Hematopoietic multipotent progenitor cell treated with erythropoietin and hydrocortisone succinate and interleukin-3 and kit ligand, for 6 days (in vitro differentiated cells): ENCODE data around the gene ADAMTSL1.

Experiments
- DNase-seq: peaks from one replicate; pipeline ENCODE4 v3.0.0-alpha.2; 2015

The ADAMTSL1 gene

GRCh38 chr9:18748251-18748701 is 274.3 kb downstream of the ADAMTSL1 start:
- no peak for DNase-seq

DNA sequence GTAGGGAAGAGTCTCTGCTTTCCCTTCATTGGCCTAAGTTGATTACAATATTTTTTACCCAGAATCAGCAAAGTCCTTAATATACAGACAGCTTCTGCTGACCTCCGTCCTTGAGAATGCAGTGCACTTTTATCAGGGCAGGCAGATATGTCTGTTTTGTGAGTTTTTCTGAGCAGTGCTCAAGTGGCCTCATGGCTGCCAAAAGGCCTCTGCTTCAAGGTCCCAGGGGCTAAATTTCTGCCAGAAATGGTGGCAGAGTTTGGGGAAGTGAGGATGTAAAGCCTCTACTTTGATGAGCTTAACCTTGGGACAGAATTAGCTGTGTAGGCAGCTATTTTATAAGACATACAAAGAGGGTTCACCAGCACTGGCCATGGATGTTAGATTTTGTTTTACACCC is 275.8 kb downstream of the ADAMTSL1 start:
- DNase-seq, result no peak

GRCh38 chr9:18753904-18754303 is 280.0 kb downstream of the ADAMTSL1 start:
- no peak for DNase-seq

DNA sequence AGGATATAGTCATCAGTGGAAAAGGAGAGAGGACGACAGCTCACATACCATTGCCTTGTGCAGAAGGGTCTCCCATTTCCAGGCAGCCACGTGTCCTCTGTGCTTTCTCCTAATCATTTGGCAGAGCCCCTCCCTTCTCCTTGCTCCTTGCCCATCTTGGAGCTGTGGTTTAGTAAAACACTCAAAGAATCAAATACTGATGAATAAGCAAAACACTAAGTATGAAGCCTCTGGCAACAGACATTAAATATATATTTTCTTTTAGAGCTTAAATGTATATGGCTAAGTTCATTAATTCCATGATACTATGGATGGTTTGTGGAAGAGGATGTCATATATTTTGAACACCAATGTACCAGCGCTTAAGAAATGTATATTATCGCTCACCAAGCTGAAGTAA is 280.6 kb downstream of the ADAMTSL1 start:
- no peak for DNase-seq

- no peak for DNase-seq
Observed at GRCh38 chr9:18755263-18755662, 281.3 kb downstream of the ADAMTSL1 start.

DNA sequence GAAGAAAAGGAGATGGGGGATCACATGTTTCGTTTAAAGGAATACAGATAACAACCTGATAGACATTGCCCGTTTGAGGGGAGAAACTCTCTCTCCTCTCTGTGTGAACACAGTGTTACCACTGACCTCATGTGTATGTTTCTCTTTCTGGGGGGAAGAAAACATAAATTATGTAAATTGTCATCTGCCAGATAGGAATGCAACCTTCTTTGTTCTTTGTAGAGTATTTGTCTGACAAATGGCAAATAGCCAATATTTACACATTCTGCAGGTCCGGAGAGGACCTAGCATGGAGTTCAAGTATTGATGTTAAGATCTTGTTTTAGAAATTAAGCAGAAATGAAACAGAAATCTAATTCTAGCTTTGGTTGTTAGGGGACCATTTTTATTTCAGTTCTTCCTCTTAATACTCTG is 282.8 kb downstream of the ADAMTSL1 start:
- no peak for DNase-seq

DNA sequence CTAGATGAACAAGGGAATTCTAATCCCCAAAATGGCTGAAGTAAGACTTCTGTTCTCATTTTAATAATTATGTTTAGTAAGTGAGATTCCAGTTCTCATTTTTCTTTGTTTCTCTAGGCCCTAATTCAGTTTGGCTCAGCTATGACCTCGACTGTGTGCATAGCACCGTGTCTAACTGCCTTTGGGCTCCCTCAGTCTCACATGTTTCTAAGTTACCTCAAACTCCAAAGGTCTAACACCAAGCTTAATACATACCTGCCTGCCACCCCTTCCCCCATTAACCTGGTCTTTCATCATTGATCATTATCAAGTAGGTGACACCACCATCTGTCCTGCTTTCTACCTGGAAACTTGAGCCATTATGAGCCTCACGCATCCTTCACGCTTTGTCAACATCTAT is 285.9 kb downstream of the ADAMTSL1 start:
- DNase-seq, result no peak

DNA sequence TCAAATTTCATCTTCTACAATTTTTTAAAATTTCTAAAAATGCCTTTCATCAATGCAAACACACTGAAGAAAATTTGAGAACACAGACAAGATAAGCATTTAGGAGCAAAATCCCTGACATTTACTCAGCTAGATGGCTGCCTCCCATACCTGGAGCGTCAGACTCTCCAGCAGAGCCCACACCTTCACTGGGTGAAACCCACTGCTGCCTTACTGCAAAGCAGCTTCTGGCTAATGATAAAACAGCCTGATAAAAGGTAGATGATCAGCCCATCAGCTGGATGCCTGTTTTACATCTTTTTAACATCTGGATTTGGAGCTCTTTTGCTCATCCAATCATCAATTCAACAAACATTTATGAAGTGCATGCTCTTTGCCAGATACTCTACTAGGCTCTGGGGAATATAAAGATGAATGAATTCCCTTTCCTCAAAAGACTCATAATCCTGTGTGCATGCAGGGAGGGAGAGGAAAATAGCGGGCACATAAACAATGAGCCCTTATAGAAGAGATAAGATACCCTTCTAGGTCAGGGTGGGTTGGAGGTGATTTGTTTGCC is 287.9 kb downstream of the ADAMTSL1 start:
- DNase-seq, result no peak

GRCh38 chr9:18766989-18767550 is 293.1 kb downstream of the ADAMTSL1 start:
- no peak for DNase-seq

DNA sequence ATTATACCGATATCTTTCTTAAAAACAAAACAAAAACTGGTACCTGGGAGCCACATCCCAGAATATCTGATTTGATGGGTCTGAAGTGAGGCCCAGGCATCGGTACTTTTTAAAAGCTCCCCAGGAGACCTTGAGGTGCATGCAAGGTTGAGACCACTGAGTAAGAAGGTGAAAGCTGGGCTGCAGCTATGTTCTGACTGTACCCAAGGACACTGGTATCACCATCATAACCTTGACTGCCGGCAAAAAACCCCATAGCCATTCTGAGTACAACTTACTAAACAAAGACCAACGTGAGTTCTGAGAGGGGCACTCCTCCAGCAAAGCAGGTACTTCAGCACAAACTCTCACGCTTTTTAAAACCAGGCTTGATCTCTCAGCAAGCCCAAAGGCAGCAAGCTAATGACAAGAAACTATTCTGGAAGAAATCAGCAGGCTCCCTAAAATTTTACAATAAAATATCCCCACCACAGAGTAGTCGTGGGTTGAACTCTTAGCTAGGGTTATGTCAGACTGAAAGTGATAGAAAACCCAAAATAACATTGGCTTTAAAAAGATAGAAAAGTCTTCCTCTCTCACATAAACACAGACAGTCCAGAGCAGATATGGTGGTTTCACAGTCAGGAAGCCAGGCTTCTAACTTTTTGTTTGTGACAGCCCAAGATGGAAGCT is 295.1 kb downstream of the ADAMTSL1 start:
- no peak for DNase-seq

- DNase-seq, result no peak
Observed at GRCh38 chr9:18770131-18770908, 296.4 kb downstream of the ADAMTSL1 start.

DNA sequence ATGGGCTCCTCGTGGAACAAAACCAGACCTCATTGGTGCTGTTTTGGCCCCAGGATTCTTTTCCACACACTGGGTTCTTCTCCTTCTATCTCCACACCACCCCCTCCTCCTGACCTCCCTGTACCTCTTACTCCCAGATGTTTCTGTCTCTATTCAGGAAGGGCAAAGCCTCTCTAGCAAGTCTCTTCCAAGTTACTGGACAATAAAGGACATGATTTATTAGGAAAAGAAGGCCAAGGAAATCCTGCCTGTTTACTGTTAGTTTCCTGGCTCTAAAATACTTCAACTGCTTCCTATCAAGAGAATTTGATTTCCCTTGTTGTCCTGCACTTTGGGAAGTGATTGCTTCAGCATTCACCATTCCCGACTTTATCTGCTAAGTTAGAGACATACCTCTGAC is 297.1 kb downstream of the ADAMTSL1 start:
- no peak for DNase-seq

DNA sequence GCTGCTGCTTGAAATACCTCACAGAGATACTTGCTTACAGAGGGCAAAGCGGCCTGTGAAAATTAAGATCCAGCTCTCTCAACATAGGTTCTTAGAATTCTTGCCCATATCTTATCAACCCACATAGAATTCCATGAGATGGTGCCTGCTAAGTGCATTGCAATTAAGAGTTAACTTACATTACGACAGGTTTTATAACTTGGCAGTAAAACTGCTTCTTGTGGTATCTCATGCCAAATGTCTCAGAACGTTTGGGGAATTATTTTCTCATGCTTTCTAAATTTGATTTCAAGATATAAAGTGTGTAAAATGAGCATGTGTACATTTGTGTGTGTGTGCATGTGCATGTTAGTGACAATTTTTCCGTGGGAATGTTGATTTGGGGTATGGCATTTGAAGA is 297.8 kb downstream of the ADAMTSL1 start:
- DNase-seq, result no peak

DNA sequence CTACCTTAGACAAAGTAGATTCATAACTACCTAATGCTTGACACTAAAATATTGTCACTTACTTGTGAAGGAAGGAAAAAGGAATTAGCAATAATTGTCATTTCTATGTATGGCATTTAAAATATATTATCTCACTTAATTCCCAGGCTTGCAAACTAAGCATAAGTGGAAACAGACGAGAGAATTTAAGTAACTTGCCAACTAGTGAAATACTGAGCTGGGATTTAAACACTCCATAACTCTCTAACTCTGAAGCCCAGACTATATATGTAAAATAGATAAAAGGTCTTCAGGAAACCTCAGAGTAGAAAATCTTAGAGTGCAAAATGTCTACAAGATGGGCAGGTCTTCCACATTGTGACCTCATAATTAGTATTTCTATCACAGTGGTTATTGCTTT is 301.3 kb downstream of the ADAMTSL1 start:
- DNase-seq, result no peak

- DNase-seq, result no peak
Observed at GRCh38 chr9:18775930-18776329, 302.0 kb downstream of the ADAMTSL1 start.

DNA sequence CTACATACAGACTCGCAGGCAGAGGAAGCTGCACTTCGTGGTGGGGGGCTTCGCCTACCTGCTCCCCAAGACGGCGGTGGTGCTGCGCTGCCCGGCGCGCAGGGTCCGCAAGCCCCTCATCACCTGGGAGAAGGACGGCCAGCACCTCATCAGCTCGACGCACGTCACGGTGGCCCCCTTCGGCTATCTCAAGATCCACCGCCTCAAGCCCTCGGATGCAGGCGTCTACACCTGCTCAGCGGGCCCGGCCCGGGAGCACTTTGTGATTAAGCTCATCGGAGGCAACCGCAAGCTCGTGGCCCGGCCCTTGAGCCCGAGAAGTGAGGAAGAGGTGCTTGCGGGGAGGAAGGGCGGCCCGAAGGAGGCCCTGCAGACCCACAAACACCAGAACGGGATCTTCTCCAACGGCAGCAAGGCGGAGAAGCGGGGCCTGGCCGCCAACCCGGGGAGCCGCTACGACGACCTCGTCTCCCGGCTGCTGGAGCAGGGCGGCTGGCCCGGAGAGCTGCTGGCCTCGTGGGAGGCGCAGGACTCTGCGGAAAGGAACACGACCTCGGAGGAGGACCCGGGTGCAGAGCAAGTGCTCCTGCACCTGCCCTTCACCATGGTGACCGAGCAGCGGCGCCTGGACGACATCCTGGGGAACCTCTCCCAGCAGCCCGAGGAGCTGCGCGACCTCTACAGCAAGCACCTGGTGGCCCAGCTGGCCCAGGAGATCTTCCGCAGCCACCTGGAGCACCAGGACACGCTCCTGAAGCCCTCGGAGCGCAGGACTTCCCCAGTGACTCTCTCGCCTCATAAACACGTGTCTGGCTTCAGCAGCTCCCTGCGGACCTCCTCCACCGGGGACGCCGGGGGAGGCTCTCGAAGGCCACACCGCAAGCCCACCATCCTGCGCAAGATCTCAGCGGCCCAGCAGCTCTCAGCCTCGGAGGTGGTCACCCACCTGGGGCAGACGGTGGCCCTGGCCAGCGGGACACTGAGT is 303.2 kb downstream of the ADAMTSL1 start:
- no peak for DNase-seq

DNA sequence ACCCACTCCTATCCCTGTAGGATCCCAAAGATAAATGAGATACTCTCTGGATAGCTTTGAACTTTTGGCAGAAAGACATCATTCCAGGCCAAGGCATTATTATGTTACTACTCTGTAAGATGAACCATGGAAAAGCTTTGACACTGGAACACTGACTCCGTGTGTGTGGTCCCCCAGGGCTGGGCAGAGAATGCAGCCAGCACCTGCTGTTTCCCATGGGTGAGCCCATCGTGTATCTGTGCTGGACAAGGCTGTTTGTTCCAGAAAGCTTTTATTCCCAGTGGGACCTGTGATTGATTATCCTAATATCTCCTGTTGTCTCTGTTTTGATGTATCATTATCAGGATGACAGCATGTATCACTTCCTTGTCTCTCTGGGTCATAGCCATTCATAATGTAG is 304.2 kb downstream of the ADAMTSL1 start:
- DNase-seq, result no peak

DNA sequence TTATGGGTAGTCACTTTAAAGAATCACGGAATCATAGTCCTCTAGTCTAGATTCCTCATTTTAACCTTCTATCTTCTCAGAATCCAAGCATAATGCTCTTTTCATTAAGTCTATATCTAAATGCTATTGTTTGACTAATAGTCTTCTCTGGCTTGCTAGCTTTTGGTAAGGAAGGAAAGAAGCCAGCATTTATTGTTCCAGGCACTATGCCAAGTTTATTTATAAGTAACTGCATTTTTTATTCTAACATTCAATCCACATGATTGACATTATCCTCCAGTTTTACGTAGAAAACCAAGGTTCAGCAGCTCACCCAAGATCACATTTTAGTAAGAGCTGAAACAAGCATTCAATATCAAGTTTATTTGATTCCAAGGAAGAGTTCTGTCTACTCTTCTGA is 304.9 kb downstream of the ADAMTSL1 start:
- no peak for DNase-seq

DNA sequence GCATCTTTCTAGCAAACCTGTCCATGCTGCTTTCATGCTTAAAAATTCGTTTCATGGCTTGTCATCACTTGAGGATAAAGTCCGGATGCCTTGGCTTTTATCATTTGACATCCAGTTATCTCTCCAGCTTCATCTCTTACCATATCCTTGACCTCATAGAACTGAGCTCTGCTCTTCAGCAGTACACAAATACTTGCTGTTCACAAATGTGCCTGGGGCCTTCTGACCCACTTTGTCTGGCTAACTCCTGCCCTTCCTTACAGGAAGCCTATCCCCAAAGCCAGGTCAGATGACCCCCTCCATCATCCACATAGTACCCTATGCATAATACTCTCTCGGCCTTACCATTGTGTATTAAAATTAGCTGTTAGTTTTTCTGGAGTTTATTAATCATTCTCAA is 310.0 kb downstream of the ADAMTSL1 start:
- DNase-seq, result no peak

DNA sequence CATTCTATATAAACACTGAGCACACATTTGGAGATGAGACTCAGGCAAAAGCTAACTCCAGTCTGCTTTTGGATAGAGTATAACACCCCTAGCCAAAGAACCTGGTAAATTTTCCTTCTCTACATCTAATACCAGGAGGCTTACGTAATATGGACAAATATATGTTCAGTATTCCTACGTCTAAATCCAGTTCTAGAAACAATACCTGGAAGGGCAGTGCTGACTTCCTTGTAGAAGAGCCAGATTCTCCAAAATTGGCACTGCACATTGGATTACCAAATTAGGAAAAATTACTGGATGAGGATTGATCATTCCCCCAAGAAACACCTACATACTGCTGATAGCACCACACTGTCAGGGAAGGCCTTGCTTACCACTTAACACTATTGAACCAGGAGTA is 311.7 kb downstream of the ADAMTSL1 start:
- no peak for DNase-seq

GRCh38 chr9:18786196-18786595 is 312.2 kb downstream of the ADAMTSL1 start:
- DNase-seq, result no peak

- DNase-seq, result no peak
Observed at GRCh38 chr9:18786911-18787650, 313.1 kb downstream of the ADAMTSL1 start.
